HG03139 (cell line): ENCODE measurements around the gene C1orf159.
"Not testable (repeated sequence)": the region's sequence is repeated elsewhere in the genome, so short reads cannot be mapped to it uniquely, and the experiment has no call there.

Experiments used
- ATAC-seq: cut with Tn5 transposase; IDR thresholded peaks from one replicate; pipeline ENCODE4 v1.9.1; 2021; ENCODE audit not compliant: unreplicated experiment

C1orf159 gene

DNA sequence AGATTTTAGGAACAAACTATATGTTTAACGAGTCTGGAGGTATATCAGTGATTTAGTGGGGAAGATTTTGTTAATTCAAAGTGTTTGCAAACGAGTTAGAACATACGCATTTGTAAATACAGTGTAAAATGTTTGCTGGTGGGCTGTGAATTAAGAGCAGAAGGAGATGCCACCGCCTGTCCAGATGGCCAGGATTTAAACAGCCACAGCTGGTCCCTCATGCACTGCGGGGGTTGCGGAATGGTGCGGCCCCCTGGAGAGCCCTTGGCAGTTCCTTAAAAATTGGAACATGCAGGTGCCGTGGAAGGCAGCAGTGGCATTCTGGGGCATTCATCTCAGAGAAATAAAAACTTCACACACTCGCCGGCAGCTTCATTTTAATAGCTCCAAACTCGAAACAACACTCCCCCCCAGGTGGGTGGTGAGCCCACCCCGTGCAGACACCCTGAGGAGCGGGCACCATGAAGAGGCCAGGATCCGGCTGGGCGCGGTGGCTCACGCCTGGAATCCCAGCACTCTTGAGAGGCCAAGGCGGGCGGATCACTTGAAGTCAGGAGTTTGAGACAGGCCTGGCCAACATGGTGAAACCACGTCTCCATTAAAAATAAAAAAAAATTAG, 3.5 kb upstream of the C1orf159 start:
- no peak for ATAC-seq

- ATAC-seq, result no peak
Observed at GRCh38 chr1:1118876-1119220, 3.0 kb upstream of the C1orf159 start.

DNA sequence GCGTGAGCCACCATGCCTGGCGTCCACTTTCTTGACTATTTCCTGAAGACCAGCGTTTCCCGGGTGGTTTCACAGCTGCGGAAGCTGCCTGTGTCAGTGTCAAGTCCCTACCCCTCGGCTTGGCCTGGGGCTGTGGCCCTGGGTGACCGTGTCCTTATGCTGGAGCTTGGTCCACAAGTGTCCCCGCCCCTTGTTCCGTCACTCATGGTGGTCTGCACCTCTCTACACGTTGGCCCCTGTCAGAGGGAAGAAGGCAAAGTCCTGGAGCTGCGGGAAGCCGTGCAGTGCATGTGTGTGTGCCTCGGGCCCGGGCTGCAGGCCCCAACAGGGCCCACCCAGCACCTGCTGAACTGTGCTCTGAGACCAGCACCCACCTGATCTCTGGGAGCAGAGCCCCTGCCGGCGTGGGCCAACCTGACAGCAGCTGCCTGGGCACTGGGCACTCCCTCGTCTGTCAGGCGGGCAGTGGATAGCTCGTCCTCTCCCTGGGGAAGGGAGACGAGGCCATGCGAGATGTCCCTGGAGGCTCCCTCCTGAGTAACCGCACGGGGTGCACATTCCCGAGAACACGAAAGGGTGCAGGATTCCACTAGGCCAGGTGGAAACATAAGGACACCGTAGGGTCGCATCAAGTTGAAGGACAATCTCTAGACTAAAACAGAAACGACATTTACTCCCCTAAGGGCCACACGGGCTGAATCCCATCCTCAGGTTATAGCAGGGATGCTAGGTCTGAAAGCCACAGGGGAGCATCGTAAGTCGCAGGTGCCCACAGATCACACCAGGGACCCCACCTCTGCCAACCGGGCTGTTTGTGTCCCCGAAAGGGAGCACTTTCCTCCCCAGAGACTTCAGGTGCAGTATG, 2.4 kb upstream of the C1orf159 start:
- ATAC-seq, result no peak

- ATAC-seq, result no peak
Observed at GRCh38 chr1:1117469-1117831, 1.6 kb upstream of the C1orf159 start.

DNA sequence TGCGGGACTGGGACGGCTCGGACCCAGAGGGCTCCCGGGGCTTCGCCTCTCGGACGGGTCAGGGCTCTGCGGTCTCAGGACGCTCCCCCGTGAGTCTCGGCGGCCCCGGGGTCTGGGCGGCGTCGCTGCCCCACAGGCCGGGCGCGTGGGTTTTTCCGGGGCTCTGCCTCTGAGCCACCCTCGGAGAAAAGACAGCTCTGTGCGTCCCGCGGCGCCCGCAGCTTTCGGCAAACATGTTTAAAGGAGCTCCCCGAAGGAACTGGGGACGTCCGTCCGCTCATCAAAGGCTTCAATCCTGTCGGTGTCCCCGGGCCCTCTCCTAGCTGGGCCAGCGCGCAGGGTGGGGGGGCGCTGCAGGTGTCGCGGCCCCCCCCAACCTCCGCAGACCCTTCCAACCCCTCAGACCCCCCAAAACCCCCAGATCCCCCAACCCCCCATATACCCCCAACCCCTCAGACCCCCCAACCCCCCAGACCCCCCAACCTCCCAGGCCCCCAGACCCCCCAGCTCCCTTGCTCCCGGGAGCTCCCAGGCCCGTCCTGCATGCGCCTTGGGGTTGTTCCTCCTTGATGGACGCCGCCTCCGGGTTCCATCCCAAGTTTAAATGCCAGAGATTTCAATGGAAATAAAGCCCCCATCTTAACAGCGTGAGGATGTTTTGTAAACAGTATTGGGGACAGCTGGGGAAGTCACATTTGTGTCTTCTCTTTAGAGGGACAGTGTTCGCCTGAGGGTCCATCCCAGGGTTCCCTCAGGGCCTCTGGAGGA, 996 bp upstream of the C1orf159 start:
- no peak for ATAC-seq

GRCh38 chr1:1115136-1115785, 628 bp downstream of the C1orf159 start:
- ATAC-seq, result no peak

DNA sequence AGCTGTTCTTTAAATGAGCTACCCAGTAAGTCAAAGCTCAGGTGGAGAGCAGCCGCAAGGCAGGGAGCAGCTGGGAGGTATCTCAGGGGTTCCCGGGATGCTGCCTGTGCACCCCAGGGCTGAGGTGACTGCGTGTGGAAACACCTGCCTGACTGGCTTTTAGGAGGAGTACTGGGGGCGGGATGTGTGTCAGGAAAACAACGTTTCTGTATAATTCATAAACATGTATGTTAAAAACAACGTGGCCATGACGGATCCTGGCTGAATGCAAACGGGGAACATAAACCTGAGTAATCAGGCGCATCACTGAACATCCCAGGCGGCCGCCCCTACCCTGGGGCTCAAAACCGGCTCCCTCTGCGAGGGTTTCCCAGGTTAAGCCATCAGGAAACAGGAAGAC, 1.5 kb downstream of the C1orf159 start:
- no peak for ATAC-seq

- no peak for ATAC-seq
Observed at GRCh38 chr1:1112237-1112985, 3.5 kb downstream of the C1orf159 start.

DNA sequence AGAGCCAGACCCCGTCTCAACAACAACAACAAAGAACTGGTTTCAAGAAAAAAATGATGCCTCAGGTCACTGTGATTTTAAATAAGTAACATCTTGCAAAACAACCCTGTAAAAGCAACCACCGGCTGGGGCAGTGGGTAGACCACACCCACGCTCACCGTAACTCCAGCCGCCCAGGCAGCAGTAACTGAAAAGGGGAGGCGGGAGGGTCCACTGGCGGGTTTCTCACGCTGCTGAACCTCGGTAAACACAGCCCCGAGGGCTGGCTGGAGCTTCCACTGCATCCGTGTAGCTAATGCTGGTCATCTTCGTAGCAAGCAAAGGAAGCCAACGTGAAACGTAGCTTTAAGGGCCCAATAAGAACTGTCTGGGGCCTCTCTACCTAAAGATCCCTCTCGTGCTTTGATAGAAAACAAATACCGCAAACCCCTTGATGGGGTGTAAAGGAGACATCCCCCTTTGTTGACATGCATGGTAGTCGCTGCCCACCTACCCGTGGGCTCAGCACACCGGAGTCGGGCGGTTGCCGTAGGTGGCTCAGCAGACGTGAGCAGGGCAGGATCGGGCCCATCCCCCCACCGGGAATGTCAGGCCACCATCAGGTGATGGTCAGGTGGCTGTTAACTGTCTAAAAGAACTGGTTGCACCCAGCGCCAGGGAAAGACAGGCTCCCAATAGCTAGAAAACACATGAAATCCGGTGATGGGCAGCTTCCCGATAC, 4.2 kb downstream of the C1orf159 start:
- ATAC-seq, result no peak

DNA sequence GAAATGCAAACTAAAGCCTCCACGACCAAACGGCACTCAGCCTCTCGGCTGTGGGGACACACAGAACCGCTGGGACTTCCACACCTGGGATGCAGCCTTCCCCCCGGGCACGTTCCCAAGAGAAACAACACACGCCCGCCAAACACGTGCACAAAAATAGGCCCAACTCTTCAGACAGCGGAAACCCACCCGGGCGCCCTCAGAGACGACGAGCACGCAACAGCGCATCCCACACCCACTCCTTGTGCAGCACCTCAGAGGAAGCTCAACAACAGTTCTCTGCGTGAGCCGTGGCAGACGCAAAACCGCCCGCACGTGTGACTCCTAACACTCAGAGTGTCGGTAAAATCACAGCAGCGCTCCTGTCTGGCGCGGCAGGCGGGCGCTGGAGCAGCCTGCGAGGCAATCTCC, 5.3 kb downstream of the C1orf159 start:
- no peak for ATAC-seq

DNA sequence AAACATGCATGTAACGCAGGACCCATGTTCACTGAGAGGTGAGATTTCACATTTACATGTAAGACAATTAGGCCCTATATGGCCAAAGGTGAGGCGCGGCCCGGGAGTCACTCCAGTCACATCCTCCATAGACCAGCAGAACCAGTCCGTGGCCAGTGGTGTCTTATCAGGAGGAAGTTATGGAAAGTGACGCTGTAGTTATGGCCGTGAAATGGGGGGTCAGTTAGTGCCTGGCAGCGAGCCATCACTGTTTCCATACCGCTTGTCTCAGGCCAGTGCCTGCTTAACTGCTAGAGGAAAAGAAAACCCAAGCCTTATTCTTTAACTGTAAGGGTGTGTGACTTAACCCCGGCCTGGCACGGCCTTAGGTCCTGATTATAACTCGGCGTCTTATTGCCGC, 6.1 kb downstream of the C1orf159 start:
- no peak for ATAC-seq

- ATAC-seq, result no peak
Observed at GRCh38 chr1:1106510-1107221, 9.2 kb downstream of the C1orf159 start.

DNA sequence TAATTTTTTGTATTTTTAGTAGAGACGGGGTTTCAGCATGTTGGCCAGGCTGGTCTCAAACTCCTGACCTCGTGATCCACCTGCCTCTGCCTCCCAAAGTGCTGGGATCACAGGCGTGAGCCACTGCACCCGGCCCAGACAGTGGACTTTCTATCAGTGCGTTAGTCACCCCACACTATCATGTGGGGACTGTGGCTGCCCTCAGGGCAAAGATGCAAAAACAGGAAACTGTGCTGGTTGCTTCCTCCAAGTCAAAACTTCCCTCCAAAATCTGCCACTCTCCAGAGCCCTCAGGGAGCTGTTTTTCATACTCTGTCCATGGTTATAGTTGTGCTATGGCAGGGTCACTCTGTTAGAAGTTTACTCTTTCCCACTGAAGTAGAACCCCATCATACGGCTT, 11.7 kb downstream of the C1orf159 start:
- ATAC-seq, result not testable (repeated sequence)

- no peak for ATAC-seq
Observed at GRCh38 chr1:1101503-1101902, 14.4 kb downstream of the C1orf159 start.

DNA sequence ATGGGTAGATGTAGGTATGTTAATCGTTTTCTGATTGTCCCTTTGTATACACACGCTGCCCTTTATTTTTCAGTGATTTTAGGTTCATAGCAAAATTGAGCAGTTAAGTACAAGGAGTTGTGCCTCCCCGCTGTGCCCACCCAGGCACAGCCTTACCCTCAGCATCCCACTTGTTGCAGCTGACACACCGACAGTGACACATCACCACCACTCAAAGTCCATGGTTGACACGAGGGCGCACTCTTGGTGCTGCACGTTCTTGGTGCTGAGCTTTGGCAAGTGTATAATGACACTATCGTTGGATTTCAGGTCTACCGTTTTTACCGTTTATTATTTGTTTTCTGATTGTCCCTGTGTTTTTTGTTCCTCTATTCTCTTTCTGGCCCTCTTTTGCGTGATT, 15.6 kb downstream of the C1orf159 start:
- ATAC-seq, result no peak

- no peak for ATAC-seq
Observed at GRCh38 chr1:1099506-1100183, 16.2 kb downstream of the C1orf159 start.

DNA sequence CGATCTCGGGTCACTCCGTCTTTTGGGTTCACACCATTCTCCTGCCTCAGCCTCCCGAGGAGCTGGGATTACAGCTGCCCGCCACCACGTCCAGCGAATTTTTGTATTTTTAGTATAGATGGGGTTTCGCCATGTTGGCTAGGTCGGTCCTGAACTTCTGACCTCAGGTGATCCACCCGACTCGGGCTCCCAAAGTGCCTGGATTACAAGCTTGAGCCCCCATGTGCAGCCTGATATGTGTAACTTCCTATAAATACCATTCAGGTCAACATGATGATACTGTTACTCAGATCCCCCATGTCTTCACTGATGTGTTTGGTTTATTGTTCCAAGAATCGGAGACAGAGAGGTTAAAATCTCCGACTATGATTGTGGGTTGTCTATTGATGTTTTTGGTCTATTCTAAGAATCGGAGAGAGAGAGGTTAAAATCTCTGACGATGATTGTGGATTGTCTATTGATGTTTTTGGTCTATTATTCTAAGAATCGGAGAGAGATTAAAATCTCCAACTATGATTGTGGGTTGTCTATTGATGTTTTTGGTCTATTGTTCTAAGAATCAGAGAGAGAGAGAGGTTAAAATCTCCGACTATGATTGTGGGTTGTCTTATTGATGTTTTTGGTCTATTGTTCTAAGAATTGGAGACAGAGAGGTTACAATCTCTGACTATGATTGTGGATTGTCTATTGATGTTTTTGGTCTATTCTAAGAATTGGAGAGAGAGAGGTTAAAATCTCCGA, 17.0 kb downstream of the C1orf159 start:
- ATAC-seq, result no peak

DNA sequence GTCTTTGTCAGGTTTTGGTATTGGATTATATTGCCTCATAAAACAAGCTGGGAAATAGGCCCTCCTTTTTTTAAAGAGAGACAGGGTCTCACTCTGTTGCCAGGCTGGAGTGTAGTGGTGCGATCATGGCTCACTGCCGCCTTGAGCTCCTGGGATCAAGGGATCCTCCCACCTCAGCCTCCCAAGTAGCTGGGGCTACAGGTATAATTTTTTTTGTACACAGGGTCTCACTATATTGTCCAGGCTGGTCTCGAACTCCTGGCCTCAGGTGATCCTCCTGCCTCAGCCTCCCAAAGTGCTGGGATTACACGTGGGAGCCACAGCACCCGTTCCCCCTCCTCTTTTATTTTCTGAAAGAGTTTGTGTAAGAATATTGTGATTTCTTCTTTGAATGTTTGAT, 19.8 kb downstream of the C1orf159 start:
- not testable (repeated sequence) for ATAC-seq
